Measurements from ENCODE around the gene ACSF2. TPM values are rescaled to one million over a fixed set of nuclear protein-coding genes. Genes with fewer than 3 reads are reported as not detected.
"Not testable (repeated sequence)": the region's sequence is repeated elsewhere in the genome, so short reads cannot be mapped to it uniquely, and the experiment has no call there.

Gene ACSF2
- polyA plus RNA-seq, 1 donor from 2014 or later: 28.6 TPM

GRCh38 chr17:50424246-50424995, 1.6 kb upstream of the ACSF2 start:
- H3K36me3 Mint-ChIP-seq: no peaks in the 10 kb centered on the region
- H3K4me3 Mint-ChIP-seq: peak overlapping the region; percentile 21 to 97 (median 90)
- peak overlapping the region; percentile 62 to 87 (median 79) for H3K27ac Mint-ChIP-seq
- H3K4me1 Mint-ChIP-seq: peaks cover 25 to 38% (median 26%) of the 10 kb centered on the region in 3 donors
- no peaks in the 10 kb centered on the region for H3K27me3 Mint-ChIP-seq
- peaks cover 0 to under 1% (median 0%) of the 10 kb centered on the region in 3 donors for H3K9me3 Mint-ChIP-seq

- no peaks in the 10 kb centered on the region for H3K36me3 Mint-ChIP-seq
- peak overlapping the region; percentile 62 to 94 (median 69) for H3K27ac Mint-ChIP-seq
- H3K9me3 Mint-ChIP-seq: no peaks in the 10 kb centered on the region
- H3K4me1 Mint-ChIP-seq: peaks cover 28 to 40% (median 31%) of the 10 kb centered on the region in 3 donors
- H3K4me3 Mint-ChIP-seq: peak overlapping the region; percentile 84 to 97 (median 91)
- H3K27me3 Mint-ChIP-seq: no peaks in the 10 kb centered on the region
Measured at GRCh38 chr17:50424996-50425681, 879 bp upstream of the ACSF2 start.

- Mint-ChIP-seq H3K9me3 (no peaks in the 10 kb centered on the region), H3K27ac (peak overlapping the region; percentile 69 to 90 (median 86)), H3K4me3 (peak overlapping the region; percentile 83 to 97 (median 86)), H3K36me3 (no peaks in the 10 kb centered on the region), H3K27me3 (no peaks in the 10 kb centered on the region), H3K4me1 (peaks cover 25 to 37% (median 29%) of the 10 kb centered on the region in 3 donors)
Measured at GRCh38 chr17:50426472-50426782, 409 bp downstream of the ACSF2 start.

- no peaks in the 10 kb centered on the region for H3K27me3 Mint-ChIP-seq
- H3K4me3 Mint-ChIP-seq: peak overlapping the region; percentile 83 to 97 (median 86)
- peaks cover 4% of the 10 kb centered on the region for H3K36me3 Mint-ChIP-seq
- peaks cover 24 to 33% (median 24%) of the 10 kb centered on the region in 3 donors for H3K4me1 Mint-ChIP-seq
- peak overlapping the region; percentile 69 to 90 (median 86) for H3K27ac Mint-ChIP-seq
- no peaks in the 10 kb centered on the region for H3K9me3 Mint-ChIP-seq
Measured at GRCh38 chr17:50426814-50427787, 1.1 kb downstream of the ACSF2 start.

- peaks cover 21 to 34% (median 31%) of the 10 kb centered on the region in 3 donors for H3K4me1 Mint-ChIP-seq
- H3K27me3 Mint-ChIP-seq, H3K36me3 Mint-ChIP-seq, H3K9me3 Mint-ChIP-seq: not testable (repeated sequence)
- peak overlapping the region in 2 of 3 donors; percentile 22 to 86 for H3K27ac Mint-ChIP-seq
- H3K4me3 Mint-ChIP-seq: peak overlapping the region in 2 of 4 donors; percentile 63 to 84
Measured at GRCh38 chr17:50428126-50428525, 2.1 kb downstream of the ACSF2 start.

GRCh38 chr17:50428831-50429424, 2.9 kb downstream of the ACSF2 start:
- Mint-ChIP-seq H3K27ac (no peak overlapping the region), H3K36me3 (peaks cover 5% of the 10 kb centered on the region), H3K4me1 (peaks cover 21 to 32% (median 31%) of the 10 kb centered on the region in 3 donors)

GRCh38 chr17:50429793-50430192, 3.8 kb downstream of the ACSF2 start:
- peaks cover 5% of the 10 kb centered on the region for H3K36me3 Mint-ChIP-seq

More at GRCh38 chr17:50428831-50429424, 2.9 kb downstream of the ACSF2 start:
- no peaks in the 10 kb centered on the region for H3K27me3 Mint-ChIP-seq
- no peaks in the 10 kb centered on the region for H3K9me3 Mint-ChIP-seq
- no peak overlapping the region for H3K4me3 Mint-ChIP-seq

GRCh38 chr17:50430821-50431618, 5.0 kb downstream of the ACSF2 start:
- no peaks in the 10 kb centered on the region for H3K9me3 Mint-ChIP-seq
- H3K27ac Mint-ChIP-seq: no peak overlapping the region
- H3K4me3 Mint-ChIP-seq: no peak overlapping the region
- H3K4me1 Mint-ChIP-seq: peaks cover 16 to 26% (median 22%) of the 10 kb centered on the region in 3 donors
- H3K36me3 Mint-ChIP-seq: peaks cover 5% of the 10 kb centered on the region
- no peaks in the 10 kb centered on the region for H3K27me3 Mint-ChIP-seq

More at GRCh38 chr17:50429793-50430192, 3.8 kb downstream of the ACSF2 start:
- Mint-ChIP-seq H3K9me3 (no peaks in the 10 kb centered on the region), H3K27ac (no peak overlapping the region), H3K27me3 (no peaks in the 10 kb centered on the region), H3K4me1 (peaks cover 21 to 31% (median 26%) of the 10 kb centered on the region in 3 donors), H3K4me3 (no peak overlapping the region)

GRCh38 chr17:50432125-50432762, 6.2 kb downstream of the ACSF2 start:
- Mint-ChIP-seq H3K27me3 (no peaks in the 10 kb centered on the region), H3K27ac (no peak overlapping the region), H3K4me3 (no peak overlapping the region), H3K36me3 (peaks cover 7% of the 10 kb centered on the region), H3K9me3 (no peaks in the 10 kb centered on the region), H3K4me1 (peaks cover 12 to 20% (median 16%) of the 10 kb centered on the region in 3 donors)

- H3K4me3 Mint-ChIP-seq: no peak overlapping the region
- H3K27me3 Mint-ChIP-seq: no peaks in the 10 kb centered on the region
- no peaks in the 10 kb centered on the region for H3K9me3 Mint-ChIP-seq
- H3K27ac Mint-ChIP-seq: no peak overlapping the region
- peaks cover 6% of the 10 kb centered on the region for H3K36me3 Mint-ChIP-seq
- H3K4me1 Mint-ChIP-seq: peaks cover 1 to 4% (median 3%) of the 10 kb centered on the region in 3 donors
Measured at GRCh38 chr17:50437409-50437808, 11.4 kb downstream of the ACSF2 start.

- H3K4me3 Mint-ChIP-seq: no peak overlapping the region
- no peaks in the 10 kb centered on the region for H3K27me3 Mint-ChIP-seq
- peaks cover 1 to 4% (median 3%) of the 10 kb centered on the region in 3 donors for H3K4me1 Mint-ChIP-seq
- no peak overlapping the region for H3K27ac Mint-ChIP-seq
- H3K9me3 Mint-ChIP-seq: no peaks in the 10 kb centered on the region
- H3K36me3 Mint-ChIP-seq: peaks cover 6% of the 10 kb centered on the region
Measured at GRCh38 chr17:50439008-50439407, 13.0 kb downstream of the ACSF2 start.

GRCh38 chr17:50440172-50440837, 14.3 kb downstream of the ACSF2 start:
- Mint-ChIP-seq H3K4me1 (peaks cover 1 to 4% (median 3%) of the 10 kb centered on the region in 3 donors), H3K9me3 (no peaks in the 10 kb centered on the region), H3K27ac (no peak overlapping the region), H3K36me3 (peaks cover 9% of the 10 kb centered on the region), H3K27me3 (no peaks in the 10 kb centered on the region), H3K4me3 (no peak overlapping the region)

Data from IgD-negative memory B cell (primary cell).